ENCODE measurements around the gene NAALADL2.
"Not testable (repeated sequence)": the region's sequence is repeated elsewhere in the genome, so short reads cannot be mapped to it uniquely, and the experiment has no call there.

The NAALADL2 gene

GRCh38 chr3:175751089-175751488, 892.0 kb downstream of the NAALADL2 start:
- DNase-seq (ENCODE audit: low spot score) = no peak

DNA sequence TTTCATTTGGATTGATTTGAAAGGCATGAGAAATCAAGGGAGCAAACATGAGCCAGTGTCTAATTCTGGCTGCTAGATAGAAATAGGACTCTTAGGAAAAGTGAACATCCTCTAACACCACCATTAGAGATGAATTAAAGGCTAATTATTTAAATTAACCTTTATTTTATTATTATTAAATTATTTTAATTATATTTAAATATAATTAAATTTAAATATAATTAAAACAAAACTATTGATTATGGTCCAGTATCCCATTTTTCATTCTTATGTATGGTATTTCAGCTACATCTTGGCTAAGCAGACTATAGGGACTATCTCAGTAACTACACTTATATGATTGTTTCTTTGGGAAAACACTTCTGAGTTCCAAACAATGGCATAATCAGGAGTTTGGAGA, 904.8 kb downstream of the NAALADL2 start:
- DNase-seq (ENCODE audit: low spot score) = no peak

- DNase-seq (ENCODE audit: low spot score) = no peak
Measured at GRCh38 chr3:175764722-175765121, 905.6 kb downstream of the NAALADL2 start.

GRCh38 chr3:175770426-175770825, 911.3 kb downstream of the NAALADL2 start:
- DNase-seq (ENCODE audit: low spot score) = no peak

- DNase-seq (ENCODE audit: low spot score) = no peak
Measured at GRCh38 chr3:175777495-175777894, 918.4 kb downstream of the NAALADL2 start.

DNA sequence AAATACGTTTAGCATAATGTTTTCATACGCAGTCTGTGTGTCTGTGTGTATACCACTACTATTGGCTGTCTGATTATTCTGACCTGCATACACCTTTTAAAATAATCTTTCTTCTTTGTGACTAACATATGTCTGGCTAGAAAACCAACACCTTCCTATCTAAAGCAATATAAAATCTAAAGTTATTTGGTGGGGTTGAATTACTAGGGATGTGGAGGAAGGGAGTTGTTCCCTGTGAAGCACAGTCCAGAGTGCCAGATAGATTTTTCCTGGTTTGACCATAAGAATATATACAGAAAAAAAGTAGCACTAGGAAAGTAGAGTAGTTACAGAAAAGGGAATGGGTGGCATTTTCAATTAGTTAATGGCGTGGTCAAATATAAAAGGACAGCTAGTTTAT, 918.8 kb downstream of the NAALADL2 start:
- no peak for DNase-seq (ENCODE audit: low spot score)

DNA sequence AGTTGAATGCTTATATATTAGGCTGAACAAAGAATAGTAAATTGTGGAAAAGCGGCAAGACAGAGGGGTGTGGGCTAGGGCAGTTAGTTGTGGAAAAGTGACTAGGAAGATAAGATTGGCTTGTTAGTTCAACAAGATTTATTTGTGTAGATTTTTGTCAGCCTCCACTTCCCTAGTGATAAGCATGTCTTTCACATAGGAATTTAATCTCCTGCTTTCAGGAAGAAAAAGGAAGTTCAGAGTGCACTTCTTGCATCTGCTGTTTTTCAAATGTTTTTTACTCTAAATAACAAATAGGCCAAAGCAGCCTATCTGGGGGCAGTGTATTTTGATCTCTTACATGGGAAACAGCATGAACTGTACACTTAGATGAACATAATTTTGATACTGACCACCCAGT, 919.9 kb downstream of the NAALADL2 start:
- DNase-seq (ENCODE audit: low spot score) = no peak

GRCh38 chr3:175787109-175787508, 928.0 kb downstream of the NAALADL2 start:
- DNase-seq (ENCODE audit: low spot score) = not testable (repeated sequence)

GRCh38 chr3:175792245-175792644, 933.1 kb downstream of the NAALADL2 start:
- DNase-seq (ENCODE audit: low spot score) = no peak

DNA sequence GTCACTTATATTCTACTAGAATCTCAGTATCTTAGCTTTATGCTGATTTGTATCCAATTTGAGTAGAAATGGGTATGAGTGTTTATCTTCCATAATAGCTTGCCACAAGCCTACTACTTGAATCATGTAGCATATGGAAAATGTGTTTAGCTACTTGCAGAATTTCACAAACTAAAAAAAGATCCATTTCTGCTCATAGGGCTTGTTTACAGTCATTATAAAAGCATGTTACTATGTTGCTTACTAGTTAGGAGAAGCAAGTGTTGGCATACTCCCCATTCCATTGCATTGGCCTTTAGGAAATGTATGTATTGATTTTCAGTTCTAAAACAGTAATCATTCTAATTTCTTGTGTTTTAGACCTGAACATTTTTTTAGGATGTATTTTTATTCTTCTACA, 939.2 kb downstream of the NAALADL2 start:
- DNase-seq (ENCODE audit: low spot score) = no peak

DNA sequence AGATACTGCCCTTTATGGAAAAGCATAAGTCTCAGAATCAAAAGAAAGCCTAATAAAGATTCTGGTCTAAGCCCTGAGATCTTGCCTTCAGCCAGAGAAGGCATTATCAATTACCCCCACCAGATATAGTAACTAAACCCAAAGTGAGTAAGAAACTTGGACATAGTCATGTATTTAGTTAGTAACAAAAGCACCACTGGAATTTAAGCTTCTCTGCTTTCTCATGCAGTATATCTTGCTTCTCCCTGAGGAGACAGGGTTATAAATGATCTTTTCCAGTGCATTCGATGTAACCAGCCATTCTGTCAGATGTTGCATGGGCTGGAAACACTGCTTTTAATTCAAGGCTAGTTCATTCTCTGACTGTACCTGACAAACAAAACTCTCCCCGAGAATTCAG, 946.7 kb downstream of the NAALADL2 start:
- no peak for DNase-seq (ENCODE audit: low spot score)

DNA sequence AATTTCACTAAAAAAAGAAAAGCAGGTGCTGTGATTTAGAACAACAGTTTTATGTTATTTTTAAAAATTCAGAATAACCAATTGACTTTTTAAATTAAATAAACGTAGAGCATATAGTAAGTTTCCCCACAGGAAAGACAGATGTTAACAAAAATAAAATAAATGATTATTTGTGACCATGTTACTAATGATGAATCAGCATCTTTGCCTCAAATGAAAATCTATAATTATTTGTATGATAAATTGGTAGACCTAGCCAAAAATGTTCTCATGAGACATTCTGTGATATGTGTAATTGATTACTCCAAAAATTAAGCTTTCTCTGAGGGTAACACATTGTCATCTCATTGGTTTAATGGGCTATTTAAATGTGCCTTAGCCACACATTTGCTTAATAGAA, 948.0 kb downstream of the NAALADL2 start:
- no peak for DNase-seq (ENCODE audit: low spot score)

GRCh38 chr3:175818811-175819464, 959.8 kb downstream of the NAALADL2 start:
- DNase-seq (ENCODE audit: low spot score) = no peak

- not testable (repeated sequence) for DNase-seq (ENCODE audit: low spot score)
Measured at GRCh38 chr3:175822766-175823491, 963.8 kb downstream of the NAALADL2 start.

DNA sequence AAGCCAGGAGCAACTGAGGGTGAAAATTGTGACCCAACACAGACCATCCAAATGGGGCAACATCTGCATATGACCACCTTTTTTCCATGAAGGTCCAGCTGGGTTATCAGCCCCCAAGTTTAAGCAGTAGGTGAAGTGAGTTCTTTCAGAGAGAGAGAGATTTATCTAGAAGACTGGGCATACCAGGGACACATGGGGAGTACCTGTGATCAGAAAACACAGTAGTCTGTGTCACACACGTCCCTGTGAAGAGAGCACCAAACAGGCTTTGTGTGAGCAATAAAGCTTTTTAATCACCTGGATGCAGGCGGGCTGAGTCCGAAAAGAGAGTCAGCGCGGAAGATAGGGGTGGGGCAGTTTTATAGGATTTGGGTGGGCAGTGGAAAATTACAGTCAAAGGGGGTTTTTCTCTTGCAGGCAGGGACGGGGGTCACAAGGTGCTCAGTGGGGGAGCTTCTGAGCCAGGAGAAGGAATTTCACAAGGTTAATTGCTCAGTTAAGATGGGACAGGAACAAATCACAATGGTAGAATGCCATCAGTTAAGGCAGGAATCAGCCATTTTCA, 966.0 kb downstream of the NAALADL2 start:
- not testable (repeated sequence) for DNase-seq (ENCODE audit: low spot score)

DNA sequence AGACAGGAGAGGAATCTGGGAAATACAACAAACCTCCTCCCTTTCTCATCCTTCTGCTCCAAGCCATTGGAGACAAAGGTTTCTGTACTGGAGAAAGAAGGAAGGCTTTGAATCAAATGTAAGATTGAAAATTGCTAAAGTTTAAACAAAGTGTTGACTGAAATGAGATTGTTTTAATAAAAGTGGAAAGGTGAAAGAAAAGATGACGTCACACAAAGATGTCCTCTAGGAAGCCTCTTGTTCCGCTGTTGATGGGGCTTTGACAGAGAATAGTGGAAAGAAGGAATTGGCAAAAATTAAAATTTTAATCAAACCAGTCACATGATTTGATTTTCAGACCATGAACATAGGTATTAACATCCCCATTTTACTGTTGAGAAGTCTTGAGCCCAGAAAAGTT, 967.6 kb downstream of the NAALADL2 start:
- DNase-seq (ENCODE audit: low spot score) = no peak

DNA sequence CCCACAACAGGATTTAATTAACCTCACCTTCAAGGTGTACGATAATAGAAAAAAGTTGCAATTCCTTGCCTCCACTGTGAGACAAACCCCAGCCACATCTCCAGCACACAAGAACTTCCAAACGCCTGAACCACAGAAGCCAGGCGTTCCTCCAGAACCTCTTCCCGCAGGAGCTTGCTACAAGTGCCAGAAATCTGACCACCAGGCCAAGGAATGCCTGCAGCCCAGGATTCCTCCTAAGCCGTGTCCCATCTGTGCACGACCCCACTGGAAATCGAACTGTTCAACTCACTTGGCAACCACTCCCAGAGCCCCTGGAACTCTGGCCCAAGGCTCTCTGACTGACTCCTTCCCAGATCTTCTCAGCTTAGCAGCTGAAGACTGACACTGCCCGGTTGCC, 970.7 kb downstream of the NAALADL2 start:
- not testable (repeated sequence) for DNase-seq (ENCODE audit: low spot score)

GRCh38 chr3:175835763-175836162, 976.6 kb downstream of the NAALADL2 start:
- not testable (repeated sequence) for DNase-seq (ENCODE audit: low spot score)

- no peak for DNase-seq (ENCODE audit: low spot score)
Measured at GRCh38 chr3:175836617-175837016, 977.5 kb downstream of the NAALADL2 start.

DNA sequence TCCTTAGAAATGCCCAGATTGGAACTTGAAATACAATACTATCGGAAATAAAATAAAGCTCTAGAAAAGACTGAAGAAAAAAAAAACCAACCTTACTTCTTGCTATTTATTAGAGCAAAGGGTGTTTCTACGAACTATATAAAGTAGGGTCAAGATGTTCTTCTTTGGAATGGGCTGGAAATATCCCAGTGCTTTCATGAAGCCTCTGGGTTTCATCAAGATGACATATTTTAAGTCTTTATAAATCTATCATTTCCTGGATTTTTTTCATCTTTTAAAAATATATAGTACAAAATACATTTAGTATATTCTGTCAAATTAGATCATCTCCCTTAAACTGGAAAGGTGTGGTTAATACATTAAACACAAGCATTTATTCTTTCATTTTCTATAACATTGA, 978.8 kb downstream of the NAALADL2 start:
- DNase-seq (ENCODE audit: low spot score) = no peak

GRCh38 chr3:175839366-175840005, 980.4 kb downstream of the NAALADL2 start:
- DNase-seq (ENCODE audit: low spot score) = no peak

DNA sequence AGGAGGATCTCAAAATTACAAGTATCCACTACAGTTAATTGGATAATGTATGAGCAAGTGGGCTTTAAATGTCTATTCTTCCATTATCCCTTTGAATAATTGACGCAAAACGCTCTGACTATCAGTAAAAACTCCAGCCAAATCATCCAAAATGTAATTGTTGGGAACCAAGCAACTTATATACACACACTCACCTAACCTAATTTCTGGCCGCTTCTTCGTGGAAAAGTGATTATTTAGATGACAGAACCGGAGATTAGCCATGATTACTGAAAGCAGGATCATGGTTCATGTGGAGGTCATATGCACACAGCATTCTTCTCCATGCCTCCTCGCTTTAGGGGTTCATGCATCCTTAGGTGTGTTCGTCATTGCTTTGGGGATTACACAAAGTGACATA, 992.4 kb downstream of the NAALADL2 start:
- DNase-seq (ENCODE audit: low spot score) = no peak

DNA sequence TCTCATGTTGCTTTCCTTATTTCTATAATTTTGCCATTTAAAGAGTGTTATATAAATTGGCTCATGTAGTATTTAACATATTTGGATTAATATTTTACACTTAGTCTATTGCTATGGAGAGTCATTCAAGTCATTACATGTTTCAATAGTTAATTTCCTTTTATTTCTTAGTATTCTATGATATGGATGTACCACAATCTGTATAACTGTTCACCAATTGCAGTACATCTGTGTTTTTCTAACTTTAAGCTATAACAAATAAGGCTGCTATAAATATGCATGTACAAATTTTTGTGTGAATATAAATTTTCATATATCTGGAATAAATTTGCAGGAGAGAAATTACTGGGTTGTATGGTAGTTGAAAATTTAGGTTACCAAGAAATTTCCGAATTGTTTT, 993.4 kb downstream of the NAALADL2 start:
- no peak for DNase-seq (ENCODE audit: low spot score)
